Liver (tissue), 9 donors: Measurements from ENCODE around the gene PYGB. TPM values are rescaled to one million over a fixed set of nuclear protein-coding genes. Genes with fewer than 3 reads are reported as not detected.

Source experiments
- DNase-seq: peaks from one replicate; pipeline ENCODE4 v3.0.0-alpha.2; 2017; ENCODE audit warnings: low spot score
- H3K27ac ChIP-seq, 2 donors: one replicate each; pipeline ENCODE4 v1.7.0; 2013; ENCODE audit warnings: inconsistent platforms in 2 of 2, low read length in 2 of 2, control low read depth in 1 of 2, low read depth in 1 of 2, mild to moderate bottlenecking in 1 of 2
- H3K27me3 ChIP-seq, 4 donors: one replicate each; pipeline versions ENCODE4 v1.6.1 to v1.7.0; 2013; ENCODE audit warnings: low read length in 3 of 4, inconsistent platforms in 1 of 4, mild to moderate bottlenecking in 1 of 4, moderate library complexity in 1 of 4; ENCODE audit not compliant: control insufficient read depth in 4 of 4, insufficient read depth in 4 of 4
- H3K36me3 ChIP-seq, 4 donors: one replicate each; pipeline versions ENCODE4 v1.6.1 to v1.7.0; 2013; ENCODE audit warnings: low read length in 3 of 4, mild to moderate bottlenecking in 3 of 4, low read depth in 1 of 4, moderate library complexity in 1 of 4; ENCODE audit not compliant: control insufficient read depth in 4 of 4, insufficient read depth in 3 of 4
- H3K4me1 ChIP-seq, 4 donors: one replicate each; pipeline versions ENCODE4 v1.6.1 to v1.7.0; 2013; ENCODE audit warnings: low read length in 3 of 4, mild to moderate bottlenecking in 3 of 4, moderate library complexity in 1 of 4; ENCODE audit not compliant: control insufficient read depth in 4 of 4, insufficient read depth in 4 of 4
- H3K4me3 ChIP-seq, 3 donors: one replicate each; pipeline versions ENCODE4 v1.6.1 to v1.7.0; 2013; ENCODE audit warnings: low read length in 3 of 3, control low read depth in 1 of 3, low read depth in 1 of 3, mild to moderate bottlenecking in 1 of 3
- H3K9ac ChIP-seq, 2 donors: one replicate each; pipeline ENCODE4 v1.7.0; 2013; ENCODE audit warnings: low read length in 2 of 2, mild to moderate bottlenecking in 2 of 2, moderate library complexity in 2 of 2, control low read depth in 1 of 2, low read depth in 1 of 2
- H3K9me3 ChIP-seq, 4 donors: one replicate each; pipeline versions ENCODE4 v1.6.1 to v1.7.0; 2013; ENCODE audit warnings: low read length in 3 of 4; ENCODE audit not compliant: control insufficient read depth in 4 of 4
- EGR1 ChIP-seq, 2 donors: IDR thresholded peaks; 2 replicates each; pipeline ENCODE4 v1.6.1; 2016 to 2018; ENCODE audit warnings: antibody characterized with exemption in 2 of 2, low read depth in 2 of 2
- FOXA2 ChIP-seq: IDR thresholded peaks from 2 replicates; pipeline ENCODE4 v1.6.1; 2016; ENCODE audit warnings: antibody characterized with exemption
- GABPA ChIP-seq, 2 donors: IDR thresholded peaks in 1 of 2; conservative IDR thresholded peaks in 1 of 2; 2 replicates each; pipeline ENCODE4 v1.6.1; 2016; ENCODE audit warnings: antibody characterized with exemption in 2 of 2, mild to moderate bottlenecking in 1 of 2, moderate library complexity in 1 of 2
- HNF4A ChIP-seq, 2 donors: conservative IDR thresholded peaks; 2 replicates each; pipeline ENCODE4 v1.6.1; 2016; ENCODE audit warnings: antibody characterized with exemption in 2 of 2, mild to moderate bottlenecking in 2 of 2
- HNF4G ChIP-seq: IDR thresholded peaks from 2 replicates; pipeline ENCODE4 v1.6.1; 2016; ENCODE audit warnings: antibody characterized with exemption
- JUND ChIP-seq, 2 donors: IDR thresholded peaks; 2 replicates each; pipeline ENCODE4 v1.6.1; 2016; ENCODE audit warnings: antibody characterized with exemption in 2 of 2
- NR2F2 ChIP-seq: IDR thresholded peaks from 2 replicates; pipeline ENCODE4 v1.6.1; 2016; ENCODE audit warnings: antibody characterized with exemption
- RAD21 ChIP-seq, 2 donors: IDR thresholded peaks; 2 replicates each; pipeline ENCODE4 v1.6.1; 2016; ENCODE audit warnings: antibody characterized with exemption in 2 of 2, mild to moderate bottlenecking in 2 of 2
- RXRA ChIP-seq, 2 donors: IDR thresholded peaks; 2 replicates each; pipeline ENCODE4 v1.6.1; 2017 to 2018; ENCODE audit warnings: antibody characterized with exemption in 2 of 2, mild to moderate bottlenecking in 1 of 2
- SP1 ChIP-seq: IDR thresholded peaks from 2 replicates; pipeline ENCODE4 v1.6.1; 2018; ENCODE audit warnings: antibody characterized with exemption, mild to moderate bottlenecking
- TAF1 ChIP-seq: conservative IDR thresholded peaks from 2 replicates; pipeline ENCODE4 v1.6.1; 2016; ENCODE audit warnings: antibody characterized with exemption, mild to moderate bottlenecking
- YY1 ChIP-seq: IDR thresholded peaks from 2 replicates; pipeline ENCODE4 v1.6.1; 2016; ENCODE audit warnings: antibody characterized with exemption, mild to moderate bottlenecking
- WGBS: extraction: QIAGEN DNeasy Blood & Tissue Kit; methylation state at CpG from one replicate; pipeline ENCODE4 v1.1.7; 2013; 5-methylcytosine and 5-hydroxymethylcytosine counted together
- polyA plus RNA-seq, 2 donors: library from polyadenylated mRNA; stranded (reverse) in 1 of 2; unstranded in 1 of 2; fragments of 200-250 nt in 1 of 2; fragments of >200 nt in 1 of 2; fragmentation: Nextera tagmentation in 1 of 2; extraction: Ambion mirVana in 1 of 2; gene quantifications; one replicate each; pipeline versions ENCODE4 v1.2.1 to v1.2.3, GENCODE V29; 2013 to 2015
- total RNA-seq, 2 donors: library from RNA; depleted of rRNA; stranded (reverse); fragments of >200 nt; gene quantifications; one replicate each; pipeline ENCODE4 v1.2.3, GENCODE V29; 2014
- TF ChIP-seq, protein P1 (sequence below): IDR thresholded peaks from 2 replicates; pipeline ENCODE4 v1.6.1; 2016; ENCODE audit warnings: antibody characterized with exemption
- TF ChIP-seq, protein P2 (sequence below): IDR thresholded peaks from 2 replicates; pipeline ENCODE4 v1.6.1; 2016; ENCODE audit warnings: antibody characterized with exemption
- TF ChIP-seq, protein P3 (sequence below): fragments of 150-350 bp; IDR thresholded peaks from 2 replicates; pipeline ENCODE4 v1.5.1; 2017; ENCODE audit warnings: improper control_type of control experiment, low read depth, low read length; ENCODE audit not compliant: missing input control
- TF ChIP-seq, protein P4 (sequence below): IDR thresholded peaks from 2 replicates; pipeline ENCODE4 v1.6.1; 2016; ENCODE audit warnings: antibody characterized with exemption, mild to moderate bottlenecking
- TF ChIP-seq, protein P5 (sequence below): IDR thresholded peaks from 2 replicates; pipeline ENCODE4 v1.6.1; 2016; ENCODE audit warnings: antibody characterized with exemption
- donor health status: healthy.
- donor health status: healthy.
- donor health status: healthy.
- donor health status: healthy.
- donor health status: healthy.

The PYGB gene
- total and polyA plus RNA-seq, 4 donors = 3.6 to 11.7 (median 9.8) TPM

DNA sequence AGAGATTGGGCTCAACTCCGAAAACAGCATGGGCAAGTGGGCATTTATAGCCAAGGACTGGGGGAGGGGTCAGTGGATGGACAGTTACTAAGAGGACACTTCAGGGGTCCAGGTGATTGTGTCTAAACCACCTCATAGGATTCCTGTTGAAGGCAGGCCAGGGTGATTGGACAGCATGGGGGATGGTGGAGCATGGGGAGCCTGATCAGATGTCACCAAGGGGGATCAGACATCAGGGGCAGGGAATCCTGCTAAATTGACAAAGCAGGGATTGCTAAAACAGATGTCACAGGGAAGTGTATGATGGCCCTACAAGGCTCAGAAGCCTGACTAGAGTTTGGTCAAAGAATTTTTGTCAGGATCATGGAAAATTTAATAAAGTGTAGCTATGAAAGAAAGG, 2.4 kb upstream of the PYGB start:
- Histone ChIP-seq H3K27ac (no peak overlapping the region), H3K9me3 (peaks cover 0 to 3% (median 0%) of the 10 kb centered on the region in 4 donors), H3K4me3 (no peak overlapping the region), H3K27me3 (no peaks in the 10 kb centered on the region), H3K9ac (no peak overlapping the region), H3K4me1 (peaks cover 3 to 26% (median 16%) of the 10 kb centered on the region in 4 donors), H3K36me3 (no peaks in the 10 kb centered on the region)
- 100% methylated on average over 1 of the region's 1 CpG for WGBS
- no peak for TF ChIP-seq RAD21 (IDR thresholded peaks at IDR 0.05)
- TF ChIP-seq, protein P1, sequence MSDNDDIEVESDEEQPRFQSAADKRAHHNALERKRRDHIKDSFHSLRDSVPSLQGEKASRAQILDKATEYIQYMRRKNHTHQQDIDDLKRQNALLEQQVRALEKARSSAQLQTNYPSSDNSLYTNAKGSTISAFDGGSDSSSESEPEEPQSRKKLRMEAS = no peak
- TF ChIP-seq EGR1 (IDR thresholded peaks at IDR 0.05; ENCODE audit: low read depth in 2 of 2) = no peak
- TF ChIP-seq, protein P2, sequence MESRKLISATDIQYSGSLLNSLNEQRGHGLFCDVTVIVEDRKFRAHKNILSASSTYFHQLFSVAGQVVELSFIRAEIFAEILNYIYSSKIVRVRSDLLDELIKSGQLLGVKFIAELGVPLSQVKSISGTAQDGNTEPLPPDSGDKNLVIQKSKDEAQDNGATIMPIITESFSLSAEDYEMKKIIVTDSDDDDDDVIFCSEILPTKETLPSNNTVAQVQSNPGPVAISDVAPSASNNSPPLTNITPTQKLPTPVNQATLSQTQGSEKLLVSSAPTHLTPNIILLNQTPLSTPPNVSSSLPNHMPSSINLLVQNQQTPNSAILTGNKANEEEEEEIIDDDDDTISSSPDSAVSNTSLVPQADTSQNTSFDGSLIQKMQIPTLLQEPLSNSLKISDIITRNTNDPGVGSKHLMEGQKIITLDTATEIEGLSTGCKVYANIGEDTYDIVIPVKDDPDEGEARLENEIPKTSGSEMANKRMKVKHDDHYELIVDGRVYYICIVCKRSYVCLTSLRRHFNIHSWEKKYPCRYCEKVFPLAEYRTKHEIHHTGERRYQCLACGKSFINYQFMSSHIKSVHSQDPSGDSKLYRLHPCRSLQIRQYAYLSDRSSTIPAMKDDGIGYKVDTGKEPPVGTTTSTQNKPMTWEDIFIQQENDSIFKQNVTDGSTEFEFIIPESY = no peak
- TF ChIP-seq SP1 = no peak
- TF ChIP-seq, protein P3, sequence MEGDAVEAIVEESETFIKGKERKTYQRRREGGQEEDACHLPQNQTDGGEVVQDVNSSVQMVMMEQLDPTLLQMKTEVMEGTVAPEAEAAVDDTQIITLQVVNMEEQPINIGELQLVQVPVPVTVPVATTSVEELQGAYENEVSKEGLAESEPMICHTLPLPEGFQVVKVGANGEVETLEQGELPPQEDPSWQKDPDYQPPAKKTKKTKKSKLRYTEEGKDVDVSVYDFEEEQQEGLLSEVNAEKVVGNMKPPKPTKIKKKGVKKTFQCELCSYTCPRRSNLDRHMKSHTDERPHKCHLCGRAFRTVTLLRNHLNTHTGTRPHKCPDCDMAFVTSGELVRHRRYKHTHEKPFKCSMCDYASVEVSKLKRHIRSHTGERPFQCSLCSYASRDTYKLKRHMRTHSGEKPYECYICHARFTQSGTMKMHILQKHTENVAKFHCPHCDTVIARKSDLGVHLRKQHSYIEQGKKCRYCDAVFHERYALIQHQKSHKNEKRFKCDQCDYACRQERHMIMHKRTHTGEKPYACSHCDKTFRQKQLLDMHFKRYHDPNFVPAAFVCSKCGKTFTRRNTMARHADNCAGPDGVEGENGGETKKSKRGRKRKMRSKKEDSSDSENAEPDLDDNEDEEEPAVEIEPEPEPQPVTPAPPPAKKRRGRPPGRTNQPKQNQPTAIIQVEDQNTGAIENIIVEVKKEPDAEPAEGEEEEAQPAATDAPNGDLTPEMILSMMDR = no peak
- no peak for TF ChIP-seq GABPA (IDR thresholded peaks at IDR 0.05 in 1 of 2, conservative IDR thresholded peaks at IDR 0.05 in 1 of 2)
- TF ChIP-seq TAF1 = no peak
- no peak for DNase-seq

DNA sequence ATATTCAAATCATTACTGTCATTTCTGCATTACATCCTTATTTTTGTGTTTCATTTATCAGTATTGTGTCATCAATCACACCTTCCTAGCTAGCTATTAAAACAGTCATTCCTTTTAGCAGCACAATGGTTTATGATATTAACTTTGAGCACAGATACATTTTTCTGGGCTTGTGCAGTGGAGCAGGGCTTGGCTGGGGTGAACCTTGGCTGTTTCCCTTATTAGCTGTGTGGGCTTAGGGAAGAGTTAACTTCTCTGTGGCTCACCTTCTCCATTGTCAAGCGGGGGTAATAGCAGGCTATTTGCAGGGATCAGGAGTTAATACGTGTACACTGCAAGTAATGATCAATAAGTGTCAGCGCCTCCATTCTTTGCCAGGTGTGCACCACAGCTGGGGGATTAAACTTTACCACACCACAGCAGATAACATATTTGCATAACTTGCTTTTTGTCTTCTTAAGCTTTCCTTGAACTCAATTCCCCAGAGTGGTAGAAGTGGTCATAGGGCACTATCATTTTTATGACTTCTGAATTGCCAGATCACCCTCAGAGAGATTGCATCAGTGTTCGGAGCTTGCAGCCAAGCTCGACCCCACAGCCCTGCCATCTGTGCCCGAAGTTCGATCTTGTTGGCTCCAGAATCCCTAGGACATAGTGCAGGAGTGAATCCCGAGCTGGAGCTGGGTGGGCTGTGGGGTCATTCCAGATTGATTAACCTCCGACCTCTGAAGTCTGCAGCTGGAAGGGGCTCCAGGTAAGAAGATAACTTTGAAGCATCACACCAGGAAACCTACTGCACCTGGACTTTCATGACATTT, 1.5 kb upstream of the PYGB start:
- H3K27ac ChIP-seq = no peak overlapping the region
- H3K4me1 ChIP-seq = peaks cover 3 to 26% (median 16%) of the 10 kb centered on the region in 4 donors
- H3K4me3 ChIP-seq = no peak overlapping the region
- peaks cover 0 to 3% (median 0%) of the 10 kb centered on the region in 4 donors for H3K9me3 ChIP-seq
- no peak overlapping the region for H3K9ac ChIP-seq
- DNase-seq = no peak
- WGBS = 46% methylated on average over 9 of the region's 9 CpGs
- no peak for TF ChIP-seq NR2F2
- TF ChIP-seq, protein P4, sequence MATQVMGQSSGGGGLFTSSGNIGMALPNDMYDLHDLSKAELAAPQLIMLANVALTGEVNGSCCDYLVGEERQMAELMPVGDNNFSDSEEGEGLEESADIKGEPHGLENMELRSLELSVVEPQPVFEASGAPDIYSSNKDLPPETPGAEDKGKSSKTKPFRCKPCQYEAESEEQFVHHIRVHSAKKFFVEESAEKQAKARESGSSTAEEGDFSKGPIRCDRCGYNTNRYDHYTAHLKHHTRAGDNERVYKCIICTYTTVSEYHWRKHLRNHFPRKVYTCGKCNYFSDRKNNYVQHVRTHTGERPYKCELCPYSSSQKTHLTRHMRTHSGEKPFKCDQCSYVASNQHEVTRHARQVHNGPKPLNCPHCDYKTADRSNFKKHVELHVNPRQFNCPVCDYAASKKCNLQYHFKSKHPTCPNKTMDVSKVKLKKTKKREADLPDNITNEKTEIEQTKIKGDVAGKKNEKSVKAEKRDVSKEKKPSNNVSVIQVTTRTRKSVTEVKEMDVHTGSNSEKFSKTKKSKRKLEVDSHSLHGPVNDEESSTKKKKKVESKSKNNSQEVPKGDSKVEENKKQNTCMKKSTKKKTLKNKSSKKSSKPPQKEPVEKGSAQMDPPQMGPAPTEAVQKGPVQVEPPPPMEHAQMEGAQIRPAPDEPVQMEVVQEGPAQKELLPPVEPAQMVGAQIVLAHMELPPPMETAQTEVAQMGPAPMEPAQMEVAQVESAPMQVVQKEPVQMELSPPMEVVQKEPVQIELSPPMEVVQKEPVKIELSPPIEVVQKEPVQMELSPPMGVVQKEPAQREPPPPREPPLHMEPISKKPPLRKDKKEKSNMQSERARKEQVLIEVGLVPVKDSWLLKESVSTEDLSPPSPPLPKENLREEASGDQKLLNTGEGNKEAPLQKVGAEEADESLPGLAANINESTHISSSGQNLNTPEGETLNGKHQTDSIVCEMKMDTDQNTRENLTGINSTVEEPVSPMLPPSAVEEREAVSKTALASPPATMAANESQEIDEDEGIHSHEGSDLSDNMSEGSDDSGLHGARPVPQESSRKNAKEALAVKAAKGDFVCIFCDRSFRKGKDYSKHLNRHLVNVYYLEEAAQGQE = no peak
- no peak for TF ChIP-seq SP1
- no peak for TF ChIP-seq HNF4A (conservative IDR thresholded peaks at IDR 0.05)
- TF ChIP-seq TAF1 = no peak
- no peak for TF ChIP-seq GABPA (IDR thresholded peaks at IDR 0.05 in 1 of 2, conservative IDR thresholded peaks at IDR 0.05 in 1 of 2)
- TF ChIP-seq JUND (IDR thresholded peaks at IDR 0.05) = no peak
- TF ChIP-seq, protein P2 = no peak
- TF ChIP-seq YY1 = no peak
- TF ChIP-seq EGR1 (IDR thresholded peaks at IDR 0.05; ENCODE audit: low read depth in 2 of 2) = no peak
- no peak for TF ChIP-seq RXRA (IDR thresholded peaks at IDR 0.05)
- TF ChIP-seq HNF4G = no peak
- TF ChIP-seq, protein P3 = no peak
- no peak for TF ChIP-seq FOXA2
- TF ChIP-seq, protein P1 = no peak
- TF ChIP-seq, protein P5, sequence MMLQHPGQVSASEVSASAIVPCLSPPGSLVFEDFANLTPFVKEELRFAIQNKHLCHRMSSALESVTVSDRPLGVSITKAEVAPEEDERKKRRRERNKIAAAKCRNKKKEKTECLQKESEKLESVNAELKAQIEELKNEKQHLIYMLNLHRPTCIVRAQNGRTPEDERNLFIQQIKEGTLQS = no peak
- H3K27me3 ChIP-seq = no peaks in the 10 kb centered on the region
- H3K36me3 ChIP-seq = no peaks in the 10 kb centered on the region
